H9 (cell line): ENCODE results near the gene CENPP. TPM values are rescaled to one million over a fixed set of nuclear protein-coding genes. Genes with fewer than 3 reads are reported as not detected.

Experiments used
- DNase-seq: peaks from one replicate; pipeline ENCODE4 v3.0.0-alpha.2; 2017
- H2AFZ ChIP-seq: one replicate; pipeline ENCODE4 v1.6.1; 2013; ENCODE audit warnings: mild to moderate bottlenecking, low read length, control low read depth, moderate library complexity
- H2AK5ac ChIP-seq: 2 replicates; pipeline ENCODE4 v1.6.1; 2013; ENCODE audit warnings: low read length, control low read depth, mixed read lengths; ENCODE audit not compliant: insufficient read length
- H2BK120ac ChIP-seq: one replicate; pipeline ENCODE4 v1.6.1; 2013; ENCODE audit warnings: low read depth, mild to moderate bottlenecking, low read length, control low read depth, inconsistent platforms; ENCODE audit not compliant: poor library complexity, severe bottlenecking
- H2BK12ac ChIP-seq: 2 replicates; pipeline ENCODE4 v1.6.1; 2013; ENCODE audit warnings: low read length, control low read depth, mixed read lengths, low read depth; ENCODE audit not compliant: insufficient read length
- H2BK15ac ChIP-seq: 2 replicates; pipeline ENCODE4 v1.6.1; 2013; ENCODE audit warnings: low read depth, low read length, control low read depth
- H2BK20ac ChIP-seq: one replicate; pipeline ENCODE4 v1.6.1; 2013; ENCODE audit warnings: low read depth, mild to moderate bottlenecking, low read length, control low read depth, inconsistent platforms; ENCODE audit not compliant: poor library complexity, severe bottlenecking
- H2BK5ac ChIP-seq: 2 replicates; pipeline ENCODE4 v1.6.1; 2013; ENCODE audit warnings: low read length, control low read depth, mixed read lengths; ENCODE audit not compliant: insufficient read length
- H3K14ac ChIP-seq: 2 replicates; pipeline ENCODE4 v1.6.1; 2013; ENCODE audit warnings: low read length, control low read depth; ENCODE audit not compliant: insufficient read depth
- H3K18ac ChIP-seq: 2 replicates; pipeline ENCODE4 v1.6.1; 2013; ENCODE audit warnings: low read depth, mild to moderate bottlenecking, mixed read lengths, low read length, control low read depth; ENCODE audit not compliant: insufficient read length
- H3K23ac ChIP-seq: 2 replicates; pipeline ENCODE4 v1.6.1; 2013; ENCODE audit warnings: low read length, control low read depth, mixed read lengths, low read depth; ENCODE audit not compliant: insufficient read length
- H3K23me2 ChIP-seq: 2 replicates; pipeline ENCODE4 v1.6.1; 2013; ENCODE audit warnings: low read depth, mild to moderate bottlenecking, mixed read lengths, low read length, control low read depth; ENCODE audit not compliant: insufficient read length, poor library complexity, severe bottlenecking
- H3K27ac ChIP-seq: 2 replicates; pipeline ENCODE4 v1.5.1; 2013; ENCODE audit warnings: low read length, control low read depth, mixed read lengths, low read depth; ENCODE audit not compliant: insufficient read length
- H3K27me3 ChIP-seq: 2 replicates; pipeline ENCODE4 v1.6.1; 2013; ENCODE audit warnings: low read length, control low read depth, inconsistent platforms; ENCODE audit not compliant: insufficient read depth
- H3K4ac ChIP-seq: 2 replicates; pipeline ENCODE4 v1.6.1; 2013; ENCODE audit warnings: low read depth, mild to moderate bottlenecking, control low read depth, inconsistent platforms, low read length, moderate library complexity
- H3K4me1 ChIP-seq: 2 replicates; pipeline ENCODE4 v1.6.1; 2013; ENCODE audit warnings: low read length, control low read depth, inconsistent platforms; ENCODE audit not compliant: insufficient read depth
- H3K4me2 ChIP-seq: 2 replicates; pipeline ENCODE4 v1.6.1; 2013; ENCODE audit warnings: low read length, control low read depth, mixed read lengths; ENCODE audit not compliant: insufficient read length, insufficient read depth
- H3K56ac ChIP-seq: 2 replicates; pipeline ENCODE4 v1.6.1; 2013; ENCODE audit warnings: low read depth, mild to moderate bottlenecking, mixed read lengths, low read length, control low read depth; ENCODE audit not compliant: insufficient read length
- H3K79me1 ChIP-seq: 2 replicates; pipeline ENCODE4 v1.6.1; 2013; ENCODE audit warnings: low read depth, mild to moderate bottlenecking, moderate library complexity, low read length, control low read depth, inconsistent platforms; ENCODE audit not compliant: insufficient read depth, poor library complexity, severe bottlenecking
- H3K79me2 ChIP-seq: 2 replicates; pipeline ENCODE4 v1.6.1; 2013; ENCODE audit warnings: low read length, control low read depth, inconsistent platforms; ENCODE audit not compliant: insufficient read depth
- H3K9ac ChIP-seq: 2 replicates; pipeline ENCODE4 v1.6.1; 2013; ENCODE audit warnings: low read length, control low read depth, mixed read lengths; ENCODE audit not compliant: insufficient read length; ENCODE audit errors: extremely low read depth
- H3K9me3 ChIP-seq: one replicate; pipeline ENCODE4 v1.6.1; 2013; ENCODE audit warnings: low read depth, low read length, inconsistent platforms; ENCODE audit not compliant: control insufficient read depth
- H3T11ph ChIP-seq: one replicate; pipeline ENCODE4 v1.6.1; 2013; ENCODE audit warnings: mild to moderate bottlenecking, low read length, control low read depth, inconsistent platforms
- H4K20me1 ChIP-seq: one replicate; pipeline ENCODE4 v1.6.1; 2013; ENCODE audit not compliant: control insufficient read depth, insufficient read length, insufficient read depth
- H4K5ac ChIP-seq: 2 replicates; pipeline ENCODE4 v1.6.1; 2013; ENCODE audit warnings: low read depth, mild to moderate bottlenecking, mixed read lengths, low read length, control low read depth; ENCODE audit not compliant: insufficient read length
- H4K8ac ChIP-seq: replicated peaks from 2 replicates; pipeline ENCODE4 v1.6.1; 2013; ENCODE audit warnings: low read length, control low read depth, mixed read lengths, low read depth; ENCODE audit not compliant: insufficient read length
- H4K91ac ChIP-seq: 2 replicates; pipeline ENCODE4 v1.6.1; 2013; ENCODE audit warnings: low read depth, mild to moderate bottlenecking, moderate library complexity, mixed read lengths, low read length, control low read depth; ENCODE audit not compliant: insufficient read length
- H3K27ac Mint-ChIP-seq, 3 experiments: 2 replicates in 2 of 3; 3 replicates in 1 of 3; pipeline ENCODE4 v1.8.0; 2020 to 2021; ENCODE audit warnings: mixed read lengths in 3 of 3, mild to moderate bottlenecking in 1 of 3, moderate library complexity in 1 of 3
- H3K27me3 Mint-ChIP-seq: 2 replicates; pipeline ENCODE4 v1.8.0; 2021; ENCODE audit warnings: low read depth, mild to moderate bottlenecking, moderate library complexity, mixed read lengths
- H3K36me3 Mint-ChIP-seq, 3 experiments: 2 replicates in 2 of 3; 3 replicates in 1 of 3; pipeline ENCODE4 v1.8.0; 2020 to 2021; ENCODE audit warnings: low read depth in 3 of 3, mixed read lengths in 3 of 3; ENCODE audit not compliant: insufficient read depth in 1 of 3
- H3K4me1 Mint-ChIP-seq, 2 experiments: 2 replicates each; pipeline ENCODE4 v1.8.0; 2020; ENCODE audit warnings: mixed read lengths in 2 of 2
- H3K4me3 Mint-ChIP-seq, 2 experiments: 2 replicates in 1 of 2; 3 replicates in 1 of 2; pipeline ENCODE4 v1.8.0; 2020 to 2021; ENCODE audit warnings: mild to moderate bottlenecking in 2 of 2, mixed read lengths in 2 of 2, moderate library complexity in 1 of 2
- H3K9me3 Mint-ChIP-seq, 2 experiments: 2 replicates in 1 of 2; 3 replicates in 1 of 2; pipeline ENCODE4 v1.8.0; 2020; ENCODE audit warnings: mild to moderate bottlenecking in 2 of 2, mixed read lengths in 2 of 2, moderate library complexity in 1 of 2
- WGBS: extraction: QIAGEN DNeasy Blood & Tissue Kit; methylation state at CpG from one replicate; pipeline ENCODE4 v1.1.7; 2013; ENCODE audit warnings: missing lambda C conversion rate, low lambda C conversion rate, mixed read lengths; ENCODE audit not compliant: insufficient read length; ENCODE audit errors: extremely low coverage; 5-methylcytosine and 5-hydroxymethylcytosine counted together
- total RNA-seq: library from RNA; stranded (reverse); gene quantifications from 2 replicates; pipeline ENCODE4 v1.2.1, GENCODE V29; 2021
- TF ChIP-seq, protein P1 (sequence below): fragments of 200-600 bp; sonication (generic); conservative IDR thresholded peaks from 3 replicates; pipeline ENCODE4 v1.8.0; 2021; ENCODE audit warnings: antibody characterized with exemption, mild to moderate bottlenecking

The CENPP gene
- total RNA-seq, 1 experiment from 2014 or later = 9.1 TPM

DNA sequence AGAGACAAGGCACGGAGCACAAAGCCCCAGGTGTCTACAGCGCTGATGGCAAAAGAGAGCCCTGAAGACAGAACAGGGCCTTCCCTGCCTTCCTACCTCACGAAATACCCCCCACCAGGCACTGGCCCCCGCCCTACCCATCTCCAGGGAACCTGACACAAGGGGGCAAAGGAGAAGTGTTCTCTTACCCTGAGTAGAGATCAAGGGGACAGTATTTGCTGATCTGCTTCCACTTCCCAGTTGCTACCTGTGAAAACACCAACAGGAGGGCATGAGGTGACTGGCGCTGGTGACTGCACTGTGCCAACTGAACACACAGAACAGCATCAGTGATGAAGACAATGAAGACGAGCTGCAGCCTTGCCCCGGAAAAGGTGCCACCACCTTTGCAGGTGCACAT, 316.8 kb downstream of the CENPP start:
- Histone ChIP-seq H3K23ac (no peak overlapping the region), H2BK15ac (no peak overlapping the region), H2BK12ac (no peak overlapping the region), H3K27ac (no peak overlapping the region), H4K5ac (no peak overlapping the region), H4K91ac (no peak overlapping the region), H3K79me1 (no peaks in the 10 kb centered on the region), H3K18ac (no peak overlapping the region), H4K8ac (no peak overlapping the region), H2AFZ (no peak overlapping the region), H3K9ac (no peak overlapping the region), H2BK5ac (no peak overlapping the region), H3K4me1 (no peaks in the 10 kb centered on the region), H3K4ac (no peak overlapping the region), H3K79me2 (no peaks in the 10 kb centered on the region), H4K20me1 (no peaks in the 10 kb centered on the region), H2BK120ac (no peak overlapping the region), H3T11ph (no peak overlapping the region), H3K27me3 (no peaks in the 10 kb centered on the region), H3K9me3 (no peaks in the 10 kb centered on the region), H2AK5ac (no peak overlapping the region), H2BK20ac (no peak overlapping the region), H3K4me2 (no peak overlapping the region), H3K23me2 (no peaks in the 10 kb centered on the region), H3K56ac (no peak overlapping the region), H3K14ac (no peak overlapping the region; the same call in 1 of the 2 replicates)
- DNase-seq = peak; percentile 12
- Mint-ChIP-seq H3K27ac (no peak overlapping the region), H3K4me3 (no peak overlapping the region), H3K9me3 (no peaks in the 10 kb centered on the region), H3K36me3 (peaks cover 22 to 71% (median 45%) of the 10 kb centered on the region in 3 experiments; a peak in 6 of 7 replicates), H3K4me1 (no peaks in the 10 kb centered on the region), H3K27me3 (no peaks in the 10 kb centered on the region)
- TF ChIP-seq, protein P1, sequence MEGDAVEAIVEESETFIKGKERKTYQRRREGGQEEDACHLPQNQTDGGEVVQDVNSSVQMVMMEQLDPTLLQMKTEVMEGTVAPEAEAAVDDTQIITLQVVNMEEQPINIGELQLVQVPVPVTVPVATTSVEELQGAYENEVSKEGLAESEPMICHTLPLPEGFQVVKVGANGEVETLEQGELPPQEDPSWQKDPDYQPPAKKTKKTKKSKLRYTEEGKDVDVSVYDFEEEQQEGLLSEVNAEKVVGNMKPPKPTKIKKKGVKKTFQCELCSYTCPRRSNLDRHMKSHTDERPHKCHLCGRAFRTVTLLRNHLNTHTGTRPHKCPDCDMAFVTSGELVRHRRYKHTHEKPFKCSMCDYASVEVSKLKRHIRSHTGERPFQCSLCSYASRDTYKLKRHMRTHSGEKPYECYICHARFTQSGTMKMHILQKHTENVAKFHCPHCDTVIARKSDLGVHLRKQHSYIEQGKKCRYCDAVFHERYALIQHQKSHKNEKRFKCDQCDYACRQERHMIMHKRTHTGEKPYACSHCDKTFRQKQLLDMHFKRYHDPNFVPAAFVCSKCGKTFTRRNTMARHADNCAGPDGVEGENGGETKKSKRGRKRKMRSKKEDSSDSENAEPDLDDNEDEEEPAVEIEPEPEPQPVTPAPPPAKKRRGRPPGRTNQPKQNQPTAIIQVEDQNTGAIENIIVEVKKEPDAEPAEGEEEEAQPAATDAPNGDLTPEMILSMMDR = no peak
- no CpG with 5 or more reads among the region's 7 CpGs for WGBS
